ENCODE results near the gene LPCAT1. TPM values are rescaled to one million over a fixed set of nuclear protein-coding genes. Genes with fewer than 3 reads are reported as not detected.
"Not testable (repeated sequence)": the region's sequence is repeated elsewhere in the genome, so short reads cannot be mapped to it uniquely, and the experiment has no call there.

Gene LPCAT1
- total RNA-seq, 1 donor from 2014 or later, result 86.2 TPM

DNA sequence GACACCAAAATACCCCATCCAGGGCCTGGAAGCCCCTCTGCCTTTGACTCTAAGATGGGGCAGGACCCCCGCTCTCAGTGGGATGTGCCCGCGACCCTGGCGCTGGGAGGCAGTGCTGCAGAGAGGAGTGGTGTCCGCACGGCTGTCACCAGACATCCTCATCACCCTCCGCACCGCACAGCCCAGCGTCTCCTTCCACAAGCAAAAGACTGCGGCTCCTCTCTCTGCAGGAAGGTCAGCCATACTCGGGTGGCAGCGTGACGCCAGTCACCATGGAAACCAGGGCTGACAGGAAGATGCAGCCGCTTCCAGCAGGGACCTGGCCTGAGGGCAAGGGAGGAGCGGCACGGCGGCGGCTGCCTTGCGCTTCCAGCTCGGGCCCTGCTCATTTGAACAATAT is 61.4 kb downstream of the LPCAT1 start:
- Histone ChIP-seq H3K36me3 (peaks cover 43 to 59% of the 10 kb centered on the region in 2 donors), H3K27ac (no peak overlapping the region), H3K9me3 (no peaks in the 10 kb centered on the region), H3K4me3 (no peak overlapping the region), H3K27me3 (no peaks in the 10 kb centered on the region), H3K4me1 (no peaks in the 10 kb centered on the region)
- TF ChIP-seq, protein P1, sequence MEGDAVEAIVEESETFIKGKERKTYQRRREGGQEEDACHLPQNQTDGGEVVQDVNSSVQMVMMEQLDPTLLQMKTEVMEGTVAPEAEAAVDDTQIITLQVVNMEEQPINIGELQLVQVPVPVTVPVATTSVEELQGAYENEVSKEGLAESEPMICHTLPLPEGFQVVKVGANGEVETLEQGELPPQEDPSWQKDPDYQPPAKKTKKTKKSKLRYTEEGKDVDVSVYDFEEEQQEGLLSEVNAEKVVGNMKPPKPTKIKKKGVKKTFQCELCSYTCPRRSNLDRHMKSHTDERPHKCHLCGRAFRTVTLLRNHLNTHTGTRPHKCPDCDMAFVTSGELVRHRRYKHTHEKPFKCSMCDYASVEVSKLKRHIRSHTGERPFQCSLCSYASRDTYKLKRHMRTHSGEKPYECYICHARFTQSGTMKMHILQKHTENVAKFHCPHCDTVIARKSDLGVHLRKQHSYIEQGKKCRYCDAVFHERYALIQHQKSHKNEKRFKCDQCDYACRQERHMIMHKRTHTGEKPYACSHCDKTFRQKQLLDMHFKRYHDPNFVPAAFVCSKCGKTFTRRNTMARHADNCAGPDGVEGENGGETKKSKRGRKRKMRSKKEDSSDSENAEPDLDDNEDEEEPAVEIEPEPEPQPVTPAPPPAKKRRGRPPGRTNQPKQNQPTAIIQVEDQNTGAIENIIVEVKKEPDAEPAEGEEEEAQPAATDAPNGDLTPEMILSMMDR (IDR thresholded peaks at IDR 0.05), result no peak
- no peak for DNase-seq (ENCODE audit: low spot score in 2 of 2)
- intact Hi-C loops (cut with DNase I), result no loop called here

DNA sequence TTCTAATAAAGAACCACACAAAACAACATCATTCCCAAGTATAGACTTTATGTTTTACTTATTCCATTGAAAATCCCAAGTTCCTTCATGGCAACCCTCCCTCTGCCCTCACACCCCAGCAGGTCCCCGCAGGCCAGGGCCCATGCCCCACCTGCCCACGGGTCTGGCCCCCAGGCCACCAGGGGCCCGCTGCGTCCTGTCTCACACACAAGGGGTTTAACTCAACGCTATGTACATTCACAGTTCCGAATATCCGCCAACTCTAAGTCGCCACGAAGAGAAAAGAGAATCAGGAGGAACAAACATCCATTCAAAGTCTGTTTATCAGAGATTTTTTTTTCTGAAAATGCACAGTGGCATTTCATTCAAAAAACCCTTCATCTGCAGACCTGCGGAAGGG is 62.4 kb downstream of the LPCAT1 start:
- H3K27ac ChIP-seq, result no peak overlapping the region
- no peak for DNase-seq (ENCODE audit: low spot score in 2 of 2)
- TF ChIP-seq, protein P1 (IDR thresholded peaks at IDR 0.05), result no peak
- peaks cover 36 to 50% of the 10 kb centered on the region in 2 donors for H3K36me3 ChIP-seq
- no peak overlapping the region for H3K4me3 ChIP-seq
- intact Hi-C loops (cut with DNase I), result no loop called here
- peaks cover 0 to 3% of the 10 kb centered on the region in 2 donors for H3K9me3 ChIP-seq
- H3K27me3 ChIP-seq, result no peaks in the 10 kb centered on the region
- no peaks in the 10 kb centered on the region for H3K4me1 ChIP-seq

DNA sequence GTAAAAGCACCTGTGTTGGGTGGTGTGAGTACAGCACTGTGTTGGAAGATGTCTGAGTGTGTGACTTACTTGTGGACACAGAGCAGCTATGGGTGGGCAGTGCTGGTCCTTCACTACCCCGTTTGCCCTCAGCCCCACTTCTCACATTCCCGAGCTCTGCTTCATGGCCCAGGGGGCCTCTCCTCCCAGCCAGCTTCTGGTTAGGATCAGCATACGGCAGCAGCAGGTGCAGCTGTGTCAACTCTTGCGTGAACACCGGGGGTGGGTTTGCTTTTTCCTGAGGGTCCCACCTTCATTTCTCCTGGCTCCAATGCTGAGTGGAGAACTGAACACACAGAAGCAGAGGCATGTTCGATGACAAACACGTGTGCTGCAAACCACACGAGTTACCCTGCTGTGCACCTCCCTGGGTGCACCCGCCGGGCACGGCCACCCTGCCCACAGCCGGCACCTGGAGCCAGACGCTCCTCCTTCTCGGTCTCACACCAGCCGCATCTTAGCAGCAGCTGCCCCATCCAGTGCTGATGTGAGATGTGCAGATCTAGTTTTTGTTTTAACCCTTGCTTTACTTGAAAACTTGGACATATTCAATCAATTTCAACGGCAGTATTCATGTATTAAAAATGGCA is 63.6 kb downstream of the LPCAT1 start:
- no peak for DNase-seq (ENCODE audit: low spot score in 2 of 2)
- intact Hi-C loops (cut with DNase I), result no loop called here

GRCh38 chr5:1459435-1459834 is 64.3 kb downstream of the LPCAT1 start:
- peaks cover 26 to 38% of the 10 kb centered on the region in 2 donors for H3K36me3 ChIP-seq

More for the DNA sequence above, 63.6 kb downstream of the LPCAT1 start:
- Histone ChIP-seq H3K4me1 (no peaks in the 10 kb centered on the region), H3K36me3 (peaks cover 26 to 39% of the 10 kb centered on the region in 2 donors), H3K4me3 (no peak overlapping the region), H3K27me3 (no peaks in the 10 kb centered on the region), H3K27ac (no peak overlapping the region), H3K9me3 (peaks cover 0 to 14% of the 10 kb centered on the region in 2 donors)
- TF ChIP-seq, protein P1 (IDR thresholded peaks at IDR 0.05), result no peak

DNA sequence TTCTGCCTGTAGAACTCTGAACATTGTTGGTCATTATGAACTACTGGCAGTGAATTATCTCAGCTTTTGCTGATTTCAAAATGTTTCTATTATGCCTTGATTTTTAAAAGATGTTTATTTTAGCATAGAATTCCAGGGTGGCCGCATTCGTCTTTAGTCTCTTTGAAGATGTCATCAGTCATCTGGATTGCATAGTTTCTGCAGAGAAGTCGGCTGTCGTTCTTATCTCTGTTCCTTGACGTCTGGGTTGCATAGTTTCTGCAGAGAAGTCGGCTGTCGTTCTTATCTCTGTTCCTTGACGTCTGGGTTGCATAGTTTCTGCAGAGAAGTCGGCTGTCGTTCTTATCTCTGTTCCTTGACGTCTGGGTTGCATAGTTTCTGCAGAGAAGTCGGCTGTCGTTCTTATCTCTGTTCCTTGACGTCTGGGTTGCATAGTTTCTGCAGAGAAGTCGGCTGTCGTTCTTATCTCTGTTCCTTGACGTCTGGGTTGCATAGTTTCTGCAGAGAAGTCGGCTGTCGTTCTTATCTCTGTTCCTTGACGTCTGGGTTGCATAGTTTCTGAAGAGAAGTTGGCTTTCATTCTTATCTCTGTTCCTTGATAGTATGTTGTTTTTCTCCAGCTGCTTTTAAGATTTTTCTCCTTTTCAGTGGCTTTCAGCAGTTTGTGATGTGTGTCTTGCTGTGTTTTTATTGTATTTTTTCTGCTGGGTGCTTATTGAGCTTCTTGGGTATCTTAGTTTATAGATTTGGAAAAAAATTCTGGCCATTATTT is 67.5 kb downstream of the LPCAT1 start:
- DNase-seq (ENCODE audit: low spot score in 2 of 2); intact Hi-C loops (cut with DNase I); H3K4me3 ChIP-seq; H3K4me1 ChIP-seq; H3K27ac ChIP-seq; H3K27me3 ChIP-seq; H3K36me3 ChIP-seq: not testable (repeated sequence)
- peaks cover 9 to 27% of the 10 kb centered on the region in 2 donors for H3K9me3 ChIP-seq

More at GRCh38 chr5:1459435-1459834, 64.3 kb downstream of the LPCAT1 start:
- H3K9me3 ChIP-seq, result peaks cover 0 to 15% of the 10 kb centered on the region in 2 donors
- H3K4me1 ChIP-seq; DNase-seq (ENCODE audit: low spot score in 2 of 2); H3K27me3 ChIP-seq; H3K4me3 ChIP-seq; intact Hi-C loops (cut with DNase I); H3K27ac ChIP-seq: not testable (repeated sequence)

DNA sequence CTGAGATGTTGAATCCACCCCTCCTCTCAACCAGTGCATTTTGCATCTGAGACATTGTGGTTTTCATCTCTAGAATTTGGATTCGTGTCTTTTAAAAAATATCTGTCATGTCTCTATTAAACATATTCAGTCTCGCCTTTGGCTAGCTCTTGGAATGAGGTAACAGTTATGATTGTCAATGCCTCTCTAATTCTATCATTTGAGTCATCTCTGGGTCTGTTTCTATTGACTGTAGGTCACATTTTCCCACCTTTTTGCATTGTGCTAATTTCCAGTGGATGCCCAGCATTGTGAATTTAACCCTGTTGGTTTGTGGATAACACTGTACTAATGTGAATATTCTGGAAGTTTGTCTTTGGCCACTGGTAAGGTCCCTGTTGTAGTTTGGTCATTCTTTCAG is 70.1 kb downstream of the LPCAT1 start:
- no peak overlapping the region for H3K4me3 ChIP-seq
- H3K27ac ChIP-seq, result no peak overlapping the region
- TF ChIP-seq, protein P1 (IDR thresholded peaks at IDR 0.05), result no peak
- intact Hi-C loops (cut with DNase I), result no loop called here
- no peak for DNase-seq (ENCODE audit: low spot score in 2 of 2)
- H3K27me3 ChIP-seq, result no peaks in the 10 kb centered on the region
- H3K9me3 ChIP-seq, result peaks cover 9 to 27% of the 10 kb centered on the region in 2 donors
- H3K36me3 ChIP-seq, result no peaks in the 10 kb centered on the region
- H3K4me1 ChIP-seq, result no peaks in the 10 kb centered on the region
